ENCODE data around the gene PCDHGB5.
A peak's percentile ranks its signal among the peaks of the same experiment; 100 is the strongest.

Gene PCDHGB5

DNA sequence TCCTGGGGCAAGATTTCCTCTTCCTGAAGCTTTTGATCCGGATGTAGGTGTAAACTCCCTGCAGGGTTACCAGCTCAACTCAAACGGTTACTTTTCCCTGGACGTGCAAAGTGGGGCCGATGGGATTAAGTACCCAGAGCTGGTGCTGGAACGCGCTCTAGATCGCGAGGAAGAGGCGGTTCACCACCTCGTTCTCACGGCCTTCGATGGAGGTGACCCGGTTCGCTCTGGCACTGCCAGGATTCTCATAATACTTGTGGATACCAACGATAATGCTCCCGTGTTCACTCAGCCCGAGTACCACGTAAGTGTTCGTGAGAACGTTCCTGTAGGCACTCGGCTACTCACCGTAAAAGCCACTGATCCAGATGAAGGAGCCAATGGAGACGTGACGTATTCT lies 42.1 kb upstream of the PCDHGB5 start:
- TF ChIP-seq, protein P1, sequence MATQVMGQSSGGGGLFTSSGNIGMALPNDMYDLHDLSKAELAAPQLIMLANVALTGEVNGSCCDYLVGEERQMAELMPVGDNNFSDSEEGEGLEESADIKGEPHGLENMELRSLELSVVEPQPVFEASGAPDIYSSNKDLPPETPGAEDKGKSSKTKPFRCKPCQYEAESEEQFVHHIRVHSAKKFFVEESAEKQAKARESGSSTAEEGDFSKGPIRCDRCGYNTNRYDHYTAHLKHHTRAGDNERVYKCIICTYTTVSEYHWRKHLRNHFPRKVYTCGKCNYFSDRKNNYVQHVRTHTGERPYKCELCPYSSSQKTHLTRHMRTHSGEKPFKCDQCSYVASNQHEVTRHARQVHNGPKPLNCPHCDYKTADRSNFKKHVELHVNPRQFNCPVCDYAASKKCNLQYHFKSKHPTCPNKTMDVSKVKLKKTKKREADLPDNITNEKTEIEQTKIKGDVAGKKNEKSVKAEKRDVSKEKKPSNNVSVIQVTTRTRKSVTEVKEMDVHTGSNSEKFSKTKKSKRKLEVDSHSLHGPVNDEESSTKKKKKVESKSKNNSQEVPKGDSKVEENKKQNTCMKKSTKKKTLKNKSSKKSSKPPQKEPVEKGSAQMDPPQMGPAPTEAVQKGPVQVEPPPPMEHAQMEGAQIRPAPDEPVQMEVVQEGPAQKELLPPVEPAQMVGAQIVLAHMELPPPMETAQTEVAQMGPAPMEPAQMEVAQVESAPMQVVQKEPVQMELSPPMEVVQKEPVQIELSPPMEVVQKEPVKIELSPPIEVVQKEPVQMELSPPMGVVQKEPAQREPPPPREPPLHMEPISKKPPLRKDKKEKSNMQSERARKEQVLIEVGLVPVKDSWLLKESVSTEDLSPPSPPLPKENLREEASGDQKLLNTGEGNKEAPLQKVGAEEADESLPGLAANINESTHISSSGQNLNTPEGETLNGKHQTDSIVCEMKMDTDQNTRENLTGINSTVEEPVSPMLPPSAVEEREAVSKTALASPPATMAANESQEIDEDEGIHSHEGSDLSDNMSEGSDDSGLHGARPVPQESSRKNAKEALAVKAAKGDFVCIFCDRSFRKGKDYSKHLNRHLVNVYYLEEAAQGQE (IDR thresholded peaks at IDR 0.05; ENCODE audit: insufficient replicate concordance, low read depth), result no peak
- TF ChIP-seq GABPA (IDR thresholded peaks at IDR 0.05; ENCODE audit: low read depth), result no peak
- no peak for TF ChIP-seq SPI1 (IDR thresholded peaks at IDR 0.05; ENCODE audit: borderline replicate concordance, low read depth)
- TF ChIP-seq, protein P2, sequence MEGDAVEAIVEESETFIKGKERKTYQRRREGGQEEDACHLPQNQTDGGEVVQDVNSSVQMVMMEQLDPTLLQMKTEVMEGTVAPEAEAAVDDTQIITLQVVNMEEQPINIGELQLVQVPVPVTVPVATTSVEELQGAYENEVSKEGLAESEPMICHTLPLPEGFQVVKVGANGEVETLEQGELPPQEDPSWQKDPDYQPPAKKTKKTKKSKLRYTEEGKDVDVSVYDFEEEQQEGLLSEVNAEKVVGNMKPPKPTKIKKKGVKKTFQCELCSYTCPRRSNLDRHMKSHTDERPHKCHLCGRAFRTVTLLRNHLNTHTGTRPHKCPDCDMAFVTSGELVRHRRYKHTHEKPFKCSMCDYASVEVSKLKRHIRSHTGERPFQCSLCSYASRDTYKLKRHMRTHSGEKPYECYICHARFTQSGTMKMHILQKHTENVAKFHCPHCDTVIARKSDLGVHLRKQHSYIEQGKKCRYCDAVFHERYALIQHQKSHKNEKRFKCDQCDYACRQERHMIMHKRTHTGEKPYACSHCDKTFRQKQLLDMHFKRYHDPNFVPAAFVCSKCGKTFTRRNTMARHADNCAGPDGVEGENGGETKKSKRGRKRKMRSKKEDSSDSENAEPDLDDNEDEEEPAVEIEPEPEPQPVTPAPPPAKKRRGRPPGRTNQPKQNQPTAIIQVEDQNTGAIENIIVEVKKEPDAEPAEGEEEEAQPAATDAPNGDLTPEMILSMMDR (IDR thresholded peaks at IDR 0.05; ENCODE audit: insufficient read depth, low read length), result no peak
- no peak for TF ChIP-seq POLR2AphosphoS5 (IDR thresholded peaks at IDR 0.05; ENCODE audit: low read depth)
- no peak for DNase-seq (ENCODE audit: low read depth in 1 of 2, low spot score in 1 of 2)
- no peaks in the 10 kb centered on the region for H3K27me3 ChIP-seq (ENCODE audit: insufficient read depth, poor library complexity, severe bottlenecking)
- H3K27ac ChIP-seq (replicated peaks), result no peak overlapping the region
- H3K4me3 ChIP-seq (replicated peaks; ENCODE audit: insufficient read depth, low read length), result no peak overlapping the region

DNA sequence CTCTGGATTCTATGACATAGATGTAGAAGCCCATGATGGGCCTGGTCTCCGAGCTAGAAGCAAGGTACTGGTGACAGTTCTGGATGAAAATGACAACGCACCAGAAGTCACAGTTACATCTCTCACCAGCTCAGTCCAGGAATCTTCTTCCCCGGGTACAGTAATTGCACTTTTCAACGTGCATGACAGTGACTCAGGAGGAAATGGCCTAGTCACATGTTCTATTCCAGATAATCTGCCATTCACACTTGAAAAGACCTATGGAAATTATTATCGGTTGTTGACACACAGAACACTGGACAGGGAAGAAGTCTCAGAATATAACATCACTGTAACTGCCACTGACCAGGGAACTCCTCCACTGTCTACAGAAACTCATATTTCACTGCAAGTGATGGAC lies 41.6 kb upstream of the PCDHGB5 start:
- Histone ChIP-seq H3K4me3 (replicated peaks; ENCODE audit: insufficient read depth, low read length) (no peak overlapping the region), H3K27ac (replicated peaks) (no peak overlapping the region), H3K27me3 (ENCODE audit: insufficient read depth, poor library complexity, severe bottlenecking) (no peaks in the 10 kb centered on the region)
- no peak for DNase-seq (ENCODE audit: low read depth in 1 of 2, low spot score in 1 of 2)
- TF ChIP-seq, protein P1 (IDR thresholded peaks at IDR 0.05; ENCODE audit: insufficient replicate concordance, low read depth), result no peak
- TF ChIP-seq, protein P2 (IDR thresholded peaks at IDR 0.05; ENCODE audit: insufficient read depth, low read length), result no peak
- no peak for TF ChIP-seq POLR2AphosphoS5 (IDR thresholded peaks at IDR 0.05; ENCODE audit: low read depth)
- no peak for TF ChIP-seq GABPA (IDR thresholded peaks at IDR 0.05; ENCODE audit: low read depth)
- no peak for TF ChIP-seq SPI1 (IDR thresholded peaks at IDR 0.05; ENCODE audit: borderline replicate concordance, low read depth)

DNA sequence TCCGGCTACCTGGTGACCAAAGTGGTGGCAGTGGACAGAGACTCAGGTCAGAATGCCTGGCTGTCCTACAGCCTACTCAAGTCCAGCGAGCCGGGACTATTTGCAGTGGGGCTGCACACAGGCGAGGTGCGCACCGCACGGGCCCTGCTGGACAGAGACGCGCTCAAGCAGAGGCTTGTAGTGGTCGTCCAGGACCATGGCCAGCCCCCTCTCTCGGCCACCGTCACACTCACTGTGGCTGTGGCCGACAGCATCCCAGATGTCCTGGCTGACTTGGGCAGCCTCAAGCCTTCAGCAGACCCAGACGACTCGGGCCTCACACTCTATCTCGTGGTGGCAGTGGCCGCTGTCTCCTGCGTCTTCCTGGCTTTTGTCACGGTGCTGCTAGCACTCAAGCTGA lies 40.8 kb upstream of the PCDHGB5 start:
- Histone ChIP-seq H3K4me3 (replicated peaks; ENCODE audit: insufficient read depth, low read length) (no peak overlapping the region), H3K27ac (replicated peaks) (no peak overlapping the region), H3K27me3 (ENCODE audit: insufficient read depth, poor library complexity, severe bottlenecking) (no peaks in the 10 kb centered on the region)
- DNase-seq (ENCODE audit: low read depth in 1 of 2, low spot score in 1 of 2), result no peak
- no peak for TF ChIP-seq POLR2AphosphoS5 (IDR thresholded peaks at IDR 0.05; ENCODE audit: low read depth)
- TF ChIP-seq, protein P1 (IDR thresholded peaks at IDR 0.05; ENCODE audit: insufficient replicate concordance, low read depth), result peak; percentile 55
- no peak for TF ChIP-seq SPI1 (IDR thresholded peaks at IDR 0.05; ENCODE audit: borderline replicate concordance, low read depth)
- TF ChIP-seq GABPA (IDR thresholded peaks at IDR 0.05; ENCODE audit: low read depth), result no peak
- TF ChIP-seq, protein P2 (IDR thresholded peaks at IDR 0.05; ENCODE audit: insufficient read depth, low read length), result no peak
